GM12878 (cell line): Measurements from ENCODE around the gene TAF13. TPM values are rescaled to one million over a fixed set of nuclear protein-coding genes. Genes with fewer than 3 reads are reported as not detected.
A peak's percentile ranks its signal among the peaks of the same experiment; 100 is the strongest.

ENCODE experiments used
- BHLHE40 ChIP-seq, 2 experiments: fragments of 450-650 bp in 1 of 2; IDR thresholded peaks; 2 replicates each; pipeline ENCODE4 v1.6.1; 2011 to 2017; ENCODE audit warnings: low read depth in 2 of 2, borderline replicate concordance in 1 of 2, improper control_type of control experiment in 1 of 2, low read length in 1 of 2, mild to moderate bottlenecking in 1 of 2
- BRCA1 ChIP-seq: IDR thresholded peaks from 2 replicates; pipeline ENCODE4 v1.6.1; 2011; ENCODE audit warnings: low read depth, low read length, improper control_type of control experiment
- CREM ChIP-seq: IDR thresholded peaks from 2 replicates; pipeline ENCODE4 v1.6.1; 2014; ENCODE audit warnings: antibody characterized with exemption, low read depth
- DPF2 ChIP-seq: fragments of 450-650 bp; IDR thresholded peaks from 2 replicates; pipeline ENCODE4 v1.6.1; 2017; ENCODE audit warnings: mild to moderate bottlenecking
- EP300 ChIP-seq, 2 experiments: fragments of 150-350 bp in 1 of 2; IDR thresholded peaks; 2 replicates each; pipeline ENCODE4 v1.6.1; 2011 to 2012; ENCODE audit warnings: low read depth in 2 of 2, low read length in 2 of 2, borderline replicate concordance in 1 of 2, improper control_type of control experiment in 1 of 2, inconsistent platforms in 1 of 2; ENCODE audit not compliant: control insufficient read depth in 1 of 2
- FOXK2 ChIP-seq: fragments of 450-650 bp; IDR thresholded peaks from 2 replicates; pipeline ENCODE4 v1.6.1; 2017; ENCODE audit warnings: mild to moderate bottlenecking, moderate library complexity
- GABPA ChIP-seq: IDR thresholded peaks from 2 replicates; pipeline ENCODE4 v1.6.1; 2014; ENCODE audit warnings: antibody characterized with exemption, low read depth, mild to moderate bottlenecking, inconsistent platforms
- IKZF2 ChIP-seq, 2 experiments: fragments of 450-650 bp; IDR thresholded peaks; 2 replicates each; pipeline ENCODE4 v1.6.1; 2017; ENCODE audit warnings: mild to moderate bottlenecking in 2 of 2, moderate library complexity in 2 of 2
- MEF2A ChIP-seq: IDR thresholded peaks from 2 replicates; pipeline ENCODE4 v1.6.1; 2011; ENCODE audit warnings: low read depth, mild to moderate bottlenecking, low read length, moderate library complexity; ENCODE audit not compliant: insufficient read depth
- NBN ChIP-seq: fragments of 450-650 bp; IDR thresholded peaks from 2 replicates; pipeline ENCODE4 v1.6.1; 2016
- NR2C2 ChIP-seq: IDR thresholded peaks from 2 replicates; pipeline ENCODE4 v1.6.1; 2011; ENCODE audit warnings: borderline replicate concordance, low read depth; ENCODE audit not compliant: control insufficient read depth, insufficient read length
- PAX8 ChIP-seq: fragments of 450-650 bp; IDR thresholded peaks from 2 replicates; pipeline ENCODE4 v1.6.1; 2017; ENCODE audit warnings: mild to moderate bottlenecking, moderate library complexity
- RAD51 ChIP-seq: fragments of 450-650 bp; IDR thresholded peaks from 2 replicates; pipeline ENCODE4 v1.6.1; 2016; ENCODE audit warnings: moderate library complexity, mild to moderate bottlenecking, inconsistent platforms
- RFX5 ChIP-seq: IDR thresholded peaks from 2 replicates; pipeline ENCODE4 v1.6.1; 2011; ENCODE audit warnings: low read depth, low read length, improper control_type of control experiment
- SUZ12 ChIP-seq: fragments of 200-600 bp; sonication (generic); IDR thresholded peaks from one replicate; pipeline ENCODE4 v1.6.1; 2018; ENCODE audit warnings: antibody characterized with exemption, mild to moderate bottlenecking; ENCODE audit not compliant: unreplicated experiment
- TARDBP ChIP-seq: IDR thresholded peaks from 2 replicates; pipeline ENCODE4 v1.6.1; 2016; ENCODE audit warnings: borderline replicate concordance
- TCF12 ChIP-seq: IDR thresholded peaks from 2 replicates; pipeline ENCODE4 v1.6.1; 2011; ENCODE audit warnings: low read depth, mild to moderate bottlenecking, low read length
- TCF7 ChIP-seq: IDR thresholded peaks from 2 replicates; pipeline ENCODE4 v1.6.1; 2014; ENCODE audit warnings: antibody characterized with exemption, borderline replicate concordance
- YY1 ChIP-seq: IDR thresholded peaks from 2 replicates; pipeline ENCODE4 v1.6.1; 2011; ENCODE audit warnings: low read depth, mild to moderate bottlenecking, low read length
- polyA plus RNA-seq, 11 experiments: library from polyadenylated mRNA; depleted of rRNA in 4 of 11; unstranded in 6 of 11; stranded (reverse) in 5 of 11; fragments of >200 nt; fragmentation: Nextera tagmentation in 4 of 11; fragmentation: Illumina TruSeq in 1 of 11; extraction: Ambion mirVana in 4 of 11; extraction: Trizol in 1 of 11; gene quantifications; 1 replicate in 1 of 11; 2 replicates in 10 of 11; pipeline versions ENCODE4 v1.2.1 to v1.2.3, GENCODE V29; 2011 to 2016; ENCODE audit warnings: inconsistent platforms in 2 of 11, missing spikeins in 2 of 11, low read depth in 1 of 11
- total RNA-seq, 4 experiments: library from RNA; depleted of rRNA in 3 of 4; stranded (reverse); fragments of >200 nt in 3 of 4; fragmentation: Illumina TruSeq in 1 of 4; extraction: Trizol in 1 of 4; gene quantifications; 2 replicates each; pipeline versions ENCODE4 v1.2.1 to v1.2.3, GENCODE V29; 2013 to 2021
- TF ChIP-seq, protein P1 (sequence below): fragments of 450-650 bp; IDR thresholded peaks from 2 replicates; pipeline ENCODE4 v1.6.1; 2017; ENCODE audit warnings: low read depth, mild to moderate bottlenecking, moderate library complexity
- TF ChIP-seq, protein P2 (sequence below): fragments of 450-650 bp; IDR thresholded peaks from 2 replicates; pipeline ENCODE4 v1.6.1; 2017; ENCODE audit warnings: borderline replicate concordance
- TF ChIP-seq, protein P3 (sequence below): IDR thresholded peaks from 2 replicates; pipeline ENCODE4 v1.6.1; 2012; ENCODE audit warnings: mild to moderate bottlenecking, low read depth, low read length
- TF ChIP-seq, protein P4 (sequence below): IDR thresholded peaks from 2 replicates; pipeline ENCODE4 v1.6.1; 2012; ENCODE audit warnings: low read length, inconsistent platforms

TAF13 gene
- total and polyA plus RNA-seq, 10 of the 15 experiments (the other 5 are each of a cell fraction or from before 2014, with no cell fraction given), result 8.1 to 30.6 (median 18.0) TPM

DNA sequence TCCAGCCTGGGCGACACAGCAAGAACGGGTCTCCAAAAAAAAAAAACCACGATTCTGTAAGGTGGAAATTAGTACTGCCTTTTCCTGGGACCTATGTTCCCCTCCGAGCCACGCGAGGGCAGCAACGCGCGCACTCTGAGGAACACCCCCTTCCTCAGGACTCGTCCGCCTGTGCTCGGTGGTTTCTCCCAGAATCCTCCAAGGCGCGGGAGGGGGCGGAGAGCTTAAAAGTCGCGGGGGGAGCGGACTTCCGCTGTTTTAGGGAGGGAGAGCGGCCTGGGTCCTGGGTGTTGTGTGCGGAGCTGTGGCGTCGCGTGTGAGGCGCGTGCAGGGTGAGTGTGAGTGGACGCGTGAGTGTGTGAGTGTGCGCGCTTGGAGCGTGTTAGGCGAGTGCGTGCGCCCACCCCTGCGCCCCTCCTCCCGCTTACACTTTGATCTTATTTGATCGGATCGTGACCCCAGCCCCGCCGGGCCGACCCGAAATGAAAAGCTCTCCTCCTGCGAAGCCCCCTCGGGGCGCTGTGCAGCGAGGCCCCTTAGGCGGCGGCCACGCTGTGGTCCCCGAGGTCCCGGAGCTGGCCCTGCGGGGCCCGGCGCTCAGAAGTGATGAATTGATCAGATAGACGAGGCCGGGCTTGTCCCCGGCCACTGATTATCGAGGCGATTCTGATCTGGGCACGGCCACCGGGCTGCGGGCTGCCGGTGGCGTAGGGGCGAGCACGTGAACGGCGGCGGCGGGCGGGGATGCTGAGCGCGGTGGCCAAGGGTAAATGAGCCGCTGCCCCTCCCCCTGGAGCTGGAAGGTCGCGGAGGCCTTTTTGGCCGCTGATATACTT is 24.4 kb upstream of the TAF13 start (continued):
- peak; percentile 80 for TF ChIP-seq TARDBP
- peak; percentile 81; the same call in 1 of the 2 replicates for TF ChIP-seq TCF12
- 0 out of 2 replicates have a peak, but pooled peaks have one; percentile 58 for TF ChIP-seq MEF2A
- peak in 1 of 2 experiments; percentile 6; a peak in 1 of 4 replicates for TF ChIP-seq EP300 (IDR thresholded peaks at IDR 0.05; ENCODE audit: borderline replicate concordance in 1 of 2, control insufficient read depth in 1 of 2, low read depth in 2 of 2, low read length in 2 of 2)
- peak; percentile 91 to 94 for TF ChIP-seq BHLHE40 (IDR thresholded peaks at IDR 0.05; ENCODE audit: borderline replicate concordance in 1 of 2, low read depth in 2 of 2, low read length in 1 of 2)
- TF ChIP-seq, protein P1, sequence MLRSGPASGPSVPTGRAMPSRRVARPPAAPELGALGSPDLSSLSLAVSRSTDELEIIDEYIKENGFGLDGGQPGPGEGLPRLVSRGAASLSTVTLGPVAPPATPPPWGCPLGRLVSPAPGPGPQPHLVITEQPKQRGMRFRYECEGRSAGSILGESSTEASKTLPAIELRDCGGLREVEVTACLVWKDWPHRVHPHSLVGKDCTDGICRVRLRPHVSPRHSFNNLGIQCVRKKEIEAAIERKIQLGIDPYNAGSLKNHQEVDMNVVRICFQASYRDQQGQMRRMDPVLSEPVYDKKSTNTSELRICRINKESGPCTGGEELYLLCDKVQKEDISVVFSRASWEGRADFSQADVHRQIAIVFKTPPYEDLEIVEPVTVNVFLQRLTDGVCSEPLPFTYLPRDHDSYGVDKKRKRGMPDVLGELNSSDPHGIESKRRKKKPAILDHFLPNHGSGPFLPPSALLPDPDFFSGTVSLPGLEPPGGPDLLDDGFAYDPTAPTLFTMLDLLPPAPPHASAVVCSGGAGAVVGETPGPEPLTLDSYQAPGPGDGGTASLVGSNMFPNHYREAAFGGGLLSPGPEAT, result peak; percentile 55
- TF ChIP-seq DPF2, result peak; percentile 88
- TF ChIP-seq IKZF2 (IDR thresholded peaks at IDR 0.05), result peak; percentile 60 to 67; a peak in 2 of 4 replicates
- TF ChIP-seq, protein P2, sequence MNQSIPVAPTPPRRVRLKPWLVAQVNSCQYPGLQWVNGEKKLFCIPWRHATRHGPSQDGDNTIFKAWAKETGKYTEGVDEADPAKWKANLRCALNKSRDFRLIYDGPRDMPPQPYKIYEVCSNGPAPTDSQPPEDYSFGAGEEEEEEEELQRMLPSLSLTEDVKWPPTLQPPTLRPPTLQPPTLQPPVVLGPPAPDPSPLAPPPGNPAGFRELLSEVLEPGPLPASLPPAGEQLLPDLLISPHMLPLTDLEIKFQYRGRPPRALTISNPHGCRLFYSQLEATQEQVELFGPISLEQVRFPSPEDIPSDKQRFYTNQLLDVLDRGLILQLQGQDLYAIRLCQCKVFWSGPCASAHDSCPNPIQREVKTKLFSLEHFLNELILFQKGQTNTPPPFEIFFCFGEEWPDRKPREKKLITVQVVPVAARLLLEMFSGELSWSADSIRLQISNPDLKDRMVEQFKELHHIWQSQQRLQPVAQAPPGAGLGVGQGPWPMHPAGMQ, result no peak
- peak; percentile 76 for TF ChIP-seq GABPA
- TF ChIP-seq FOXK2, result peak; percentile 46; the same call in 1 of the 2 replicates
- TF ChIP-seq YY1, result peak; percentile 75
- TF ChIP-seq RAD51, result no peak
- TF ChIP-seq, protein P3, sequence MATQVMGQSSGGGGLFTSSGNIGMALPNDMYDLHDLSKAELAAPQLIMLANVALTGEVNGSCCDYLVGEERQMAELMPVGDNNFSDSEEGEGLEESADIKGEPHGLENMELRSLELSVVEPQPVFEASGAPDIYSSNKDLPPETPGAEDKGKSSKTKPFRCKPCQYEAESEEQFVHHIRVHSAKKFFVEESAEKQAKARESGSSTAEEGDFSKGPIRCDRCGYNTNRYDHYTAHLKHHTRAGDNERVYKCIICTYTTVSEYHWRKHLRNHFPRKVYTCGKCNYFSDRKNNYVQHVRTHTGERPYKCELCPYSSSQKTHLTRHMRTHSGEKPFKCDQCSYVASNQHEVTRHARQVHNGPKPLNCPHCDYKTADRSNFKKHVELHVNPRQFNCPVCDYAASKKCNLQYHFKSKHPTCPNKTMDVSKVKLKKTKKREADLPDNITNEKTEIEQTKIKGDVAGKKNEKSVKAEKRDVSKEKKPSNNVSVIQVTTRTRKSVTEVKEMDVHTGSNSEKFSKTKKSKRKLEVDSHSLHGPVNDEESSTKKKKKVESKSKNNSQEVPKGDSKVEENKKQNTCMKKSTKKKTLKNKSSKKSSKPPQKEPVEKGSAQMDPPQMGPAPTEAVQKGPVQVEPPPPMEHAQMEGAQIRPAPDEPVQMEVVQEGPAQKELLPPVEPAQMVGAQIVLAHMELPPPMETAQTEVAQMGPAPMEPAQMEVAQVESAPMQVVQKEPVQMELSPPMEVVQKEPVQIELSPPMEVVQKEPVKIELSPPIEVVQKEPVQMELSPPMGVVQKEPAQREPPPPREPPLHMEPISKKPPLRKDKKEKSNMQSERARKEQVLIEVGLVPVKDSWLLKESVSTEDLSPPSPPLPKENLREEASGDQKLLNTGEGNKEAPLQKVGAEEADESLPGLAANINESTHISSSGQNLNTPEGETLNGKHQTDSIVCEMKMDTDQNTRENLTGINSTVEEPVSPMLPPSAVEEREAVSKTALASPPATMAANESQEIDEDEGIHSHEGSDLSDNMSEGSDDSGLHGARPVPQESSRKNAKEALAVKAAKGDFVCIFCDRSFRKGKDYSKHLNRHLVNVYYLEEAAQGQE, result peak; percentile 58; the same call in 1 of the 2 replicates
- no peak for TF ChIP-seq BRCA1
- TF ChIP-seq, protein P4, sequence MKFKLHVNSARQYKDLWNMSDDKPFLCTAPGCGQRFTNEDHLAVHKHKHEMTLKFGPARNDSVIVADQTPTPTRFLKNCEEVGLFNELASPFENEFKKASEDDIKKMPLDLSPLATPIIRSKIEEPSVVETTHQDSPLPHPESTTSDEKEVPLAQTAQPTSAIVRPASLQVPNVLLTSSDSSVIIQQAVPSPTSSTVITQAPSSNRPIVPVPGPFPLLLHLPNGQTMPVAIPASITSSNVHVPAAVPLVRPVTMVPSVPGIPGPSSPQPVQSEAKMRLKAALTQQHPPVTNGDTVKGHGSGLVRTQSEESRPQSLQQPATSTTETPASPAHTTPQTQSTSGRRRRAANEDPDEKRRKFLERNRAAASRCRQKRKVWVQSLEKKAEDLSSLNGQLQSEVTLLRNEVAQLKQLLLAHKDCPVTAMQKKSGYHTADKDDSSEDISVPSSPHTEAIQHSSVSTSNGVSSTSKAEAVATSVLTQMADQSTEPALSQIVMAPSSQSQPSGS, result no peak
- TF ChIP-seq SUZ12, result no peak
- no peak for TF ChIP-seq NR2C2
- peak; percentile 74 for TF ChIP-seq TCF7
- peak; percentile 91 for TF ChIP-seq NBN
- no peak for TF ChIP-seq RFX5
- TF ChIP-seq CREM, result peak; percentile 61
- no peak for TF ChIP-seq PAX8
